Tibial artery (tissue), 4 donors: ENCODE data around the gene MSMP.
A peak's percentile ranks its signal among the peaks of the same experiment; 100 is the strongest.

Experiments
- DNase-seq, 2 donors: peaks; one replicate each; pipeline ENCODE4 v3.0.0-alpha.2; 2019
- H3K27ac ChIP-seq, 2 donors: fragments of 200-600 bp; sonication (generic) in 1 of 2; 1 replicate in 1 of 2; 2 replicates in 1 of 2; pipeline ENCODE4 v1.5.1; 2018 to 2019; ENCODE audit warnings: mild to moderate bottlenecking in 1 of 2
- H3K27me3 ChIP-seq, 2 donors: fragments of 200-600 bp; sonication (generic) in 1 of 2; one replicate each; pipeline versions ENCODE4 v1.5.1 to v1.6.0; 2016 to 2019
- H3K36me3 ChIP-seq, 3 donors: fragments of 200-600 bp; sonication (generic) in 2 of 3; one replicate each; pipeline ENCODE4 v1.5.1; 2016 to 2019; ENCODE audit warnings: mild to moderate bottlenecking in 2 of 3
- H3K4me1 ChIP-seq, 4 donors: fragments of 200-600 bp; sonication (generic) in 2 of 4; 1 replicate in 3 of 4; 2 replicates in 1 of 4; pipeline ENCODE4 v1.5.1; 2016 to 2019
- H3K4me3 ChIP-seq, 2 donors: fragments of 200-600 bp; sonication (generic) in 1 of 2; 1 replicate in 1 of 2; 2 replicates in 1 of 2; pipeline ENCODE4 v1.5.1; 2018 to 2019; ENCODE audit warnings: mild to moderate bottlenecking in 2 of 2
- H3K9me3 ChIP-seq, 3 donors: fragments of 200-600 bp; sonication (generic) in 1 of 3; one replicate each; pipeline ENCODE4 v1.5.1; 2016 to 2019
- CTCF ChIP-seq, 2 experiments: fragments of 200-600 bp in 1 of 2; fragments of 450-650 bp in 1 of 2; IDR thresholded peaks; one replicate each; pipeline ENCODE4 v1.5.1; 2017 to 2019; ENCODE audit warnings: antibody characterized with exemption in 2 of 2, mild to moderate bottlenecking in 1 of 2, moderate library complexity in 1 of 2
- intact Hi-C: fragments of 100-400 bp; cut with DNase I; formaldehyde crosslinking; loops from one replicate; pipeline ENCODE4 v1.15.0; 2023; ENCODE audit warnings: low total_unique reads

Gene MSMP

GRCh38 chr9:35731415-35732184 is 22.5 kb downstream of the MSMP start:
- H3K4me3 ChIP-seq: peak overlapping the region; percentile 65 to 93
- no peak for TF ChIP-seq CTCF (IDR thresholded peaks at IDR 0.05)
- intact Hi-C loops: loop anchor here (1.0 kb wide), 1 partner anchor 72 kb away; no protein-coding TSS in a partner anchor
- DNase-seq: peak in 1 of 2 donors; percentile 58
- no peaks in the 10 kb centered on the region for H3K27me3 ChIP-seq
- H3K4me1 ChIP-seq: peaks cover 0 to 75% (median 57%) of the 10 kb centered on the region in 4 donors
- peak overlapping the region; percentile 92 to 99 for H3K27ac ChIP-seq
- H3K9me3 ChIP-seq: no peaks in the 10 kb centered on the region
- peaks cover 19 to 22% (median 21%) of the 10 kb centered on the region in 3 donors for H3K36me3 ChIP-seq

- Histone ChIP-seq H3K36me3 (peaks cover 12 to 21% (median 14%) of the 10 kb centered on the region in 3 donors), H3K27me3 (no peaks in the 10 kb centered on the region), H3K4me3 (peak overlapping the region; percentile 65 to 93), H3K27ac (peak overlapping the region; percentile 92 to 99), H3K9me3 (no peaks in the 10 kb centered on the region), H3K4me1 (peaks cover 0 to 79% (median 64%) of the 10 kb centered on the region in 4 donors)
- no peak for TF ChIP-seq CTCF (IDR thresholded peaks at IDR 0.05)
- intact Hi-C loops: no loop called here
- DNase-seq: no peak
These were observed 23.6 kb downstream of the MSMP start for GRCh38 chr9:35730486-35730854.

- Histone ChIP-seq H3K27ac (peak overlapping the region; percentile 92 to 99), H3K4me1 (peaks cover 0 to 81% (median 66%) of the 10 kb centered on the region in 4 donors), H3K4me3 (peak overlapping the region; percentile 65 to 93), H3K9me3 (no peaks in the 10 kb centered on the region), H3K27me3 (no peaks in the 10 kb centered on the region), H3K36me3 (peaks cover 11 to 21% (median 14%) of the 10 kb centered on the region in 3 donors)
- intact Hi-C loops: loop anchor here (5.0 kb wide), 1 partner anchor 38 kb away; no protein-coding TSS in a partner anchor
- TF ChIP-seq CTCF (IDR thresholded peaks at IDR 0.05): peak; percentile 45 to 47
- peak; percentile 67 to 86 for DNase-seq
These were observed 24.2 kb downstream of the MSMP start for GRCh38 chr9:35729700-35730485.

- intact Hi-C loops: loop anchor here (5.0 kb wide), 1 partner anchor 37 kb away; no protein-coding TSS in a partner anchor
- peaks cover 15 to 25% (median 17%) of the 10 kb centered on the region in 3 donors for H3K36me3 ChIP-seq
- no peaks in the 10 kb centered on the region for H3K27me3 ChIP-seq
- H3K4me3 ChIP-seq: peak overlapping the region; percentile 65 to 93
- H3K27ac ChIP-seq: peak overlapping the region; percentile 92 to 99
- no peak for DNase-seq
- no peaks in the 10 kb centered on the region for H3K9me3 ChIP-seq
- H3K4me1 ChIP-seq: peaks cover 0 to 74% (median 62%) of the 10 kb centered on the region in 4 donors
- TF ChIP-seq CTCF (IDR thresholded peaks at IDR 0.05): no peak
These were observed 25.0 kb downstream of the MSMP start for GRCh38 chr9:35729101-35729500.

GRCh38 chr9:35728041-35728971 is 25.8 kb downstream of the MSMP start:
- no peak for TF ChIP-seq CTCF (IDR thresholded peaks at IDR 0.05)
- H3K27ac ChIP-seq: peak overlapping the region; percentile 92 to 99
- peak; percentile 90 to 95 for DNase-seq
- H3K36me3 ChIP-seq: peaks cover 23 to 33% (median 24%) of the 10 kb centered on the region in 3 donors
- no peaks in the 10 kb centered on the region for H3K9me3 ChIP-seq
- H3K4me3 ChIP-seq: peak overlapping the region; percentile 65 to 93
- intact Hi-C loops: loop anchor here (1.0 to 5.0 kb wide), 2 partner anchors 36 to 70 kb away; partner anchors contain the start of genes CCDC107 and RMRP
- peaks cover 0 to 66% (median 54%) of the 10 kb centered on the region in 4 donors for H3K4me1 ChIP-seq
- H3K27me3 ChIP-seq: no peaks in the 10 kb centered on the region
